ENCODE results near the gene ASTN2.
"Not testable (repeated sequence)": the region's sequence is repeated elsewhere in the genome, so short reads cannot be mapped to it uniquely, and the experiment has no call there.

The ASTN2 gene

GRCh38 chr9:117072216-117072615, 342.6 kb downstream of the ASTN2 start:
- DNase-seq: no peak

GRCh38 chr9:117071673-117072207, 343.1 kb downstream of the ASTN2 start:
- not testable (repeated sequence) for DNase-seq

DNA sequence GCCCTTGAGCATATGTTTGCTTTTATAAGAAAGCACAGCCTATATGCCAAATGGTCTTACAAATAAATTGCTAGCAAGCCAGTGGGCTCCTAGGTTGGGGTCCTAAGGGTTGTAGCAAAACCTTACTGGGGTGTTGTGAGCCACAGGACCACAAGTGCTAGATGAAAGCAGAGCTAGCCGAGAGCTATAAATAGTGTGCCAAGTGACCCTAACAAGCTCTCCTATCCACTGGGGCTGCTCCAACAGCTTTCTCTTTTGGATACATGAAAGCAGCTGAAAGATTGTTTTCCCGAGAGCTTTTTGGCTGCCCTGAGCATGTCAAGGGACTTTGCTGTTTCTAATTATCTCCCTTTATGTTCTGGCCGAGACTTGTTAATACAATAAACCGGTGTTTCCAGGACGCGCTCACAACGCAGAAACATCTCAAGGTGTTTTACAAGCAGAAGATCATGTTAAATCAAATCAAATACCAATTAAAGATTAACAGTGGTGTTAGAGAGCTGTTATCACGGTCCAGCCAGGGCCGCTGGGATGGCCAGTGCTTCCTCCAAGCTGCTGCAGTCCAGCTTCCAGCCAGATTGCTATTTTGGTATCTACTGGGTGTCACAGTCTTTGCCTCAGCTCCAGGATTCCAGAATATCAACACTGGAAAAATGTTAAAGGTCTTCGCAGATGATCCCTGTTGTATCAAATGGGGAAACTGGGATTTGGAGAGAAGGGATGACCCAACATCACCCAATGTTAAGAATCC, 351.0 kb downstream of the ASTN2 start:
- DNase-seq: no peak

DNA sequence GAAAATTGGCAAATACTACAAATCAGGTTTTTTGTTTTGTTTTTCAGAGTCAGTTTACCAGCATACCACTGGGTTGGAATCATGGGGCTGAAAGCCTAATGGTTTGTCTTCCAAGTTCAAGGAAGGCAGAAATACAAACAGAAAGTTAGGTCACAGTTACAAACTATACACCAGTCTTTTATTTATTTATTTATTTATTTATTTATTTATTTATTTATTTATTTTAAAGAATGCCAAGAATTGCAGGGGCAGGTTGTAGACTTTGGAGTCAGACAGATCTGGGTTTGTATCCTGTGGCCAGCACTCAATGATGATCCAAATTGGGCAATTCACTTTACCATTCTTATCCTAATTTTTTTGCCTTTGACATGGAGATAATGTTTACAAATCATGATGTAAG, 353.9 kb downstream of the ASTN2 start:
- no peak for DNase-seq

DNA sequence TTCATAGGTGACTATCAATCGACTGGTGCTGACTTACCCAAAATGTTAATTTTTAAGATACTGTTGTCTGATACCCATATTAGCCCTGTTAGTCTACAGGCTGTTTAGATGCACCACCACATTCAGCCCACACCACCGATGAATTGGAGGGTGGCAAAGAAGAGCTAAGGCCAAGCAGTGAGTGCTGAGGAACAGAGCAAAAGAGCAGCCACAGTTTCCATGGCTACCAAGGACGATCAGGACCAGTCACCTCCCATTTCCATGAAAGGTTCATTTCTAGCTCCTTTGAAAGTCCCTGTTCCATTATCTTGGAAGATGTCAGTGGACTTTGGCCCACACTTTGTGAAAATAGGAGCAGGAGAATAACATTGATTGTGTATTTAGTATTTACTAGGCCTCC, 364.9 kb downstream of the ASTN2 start:
- DNase-seq: no peak

DNA sequence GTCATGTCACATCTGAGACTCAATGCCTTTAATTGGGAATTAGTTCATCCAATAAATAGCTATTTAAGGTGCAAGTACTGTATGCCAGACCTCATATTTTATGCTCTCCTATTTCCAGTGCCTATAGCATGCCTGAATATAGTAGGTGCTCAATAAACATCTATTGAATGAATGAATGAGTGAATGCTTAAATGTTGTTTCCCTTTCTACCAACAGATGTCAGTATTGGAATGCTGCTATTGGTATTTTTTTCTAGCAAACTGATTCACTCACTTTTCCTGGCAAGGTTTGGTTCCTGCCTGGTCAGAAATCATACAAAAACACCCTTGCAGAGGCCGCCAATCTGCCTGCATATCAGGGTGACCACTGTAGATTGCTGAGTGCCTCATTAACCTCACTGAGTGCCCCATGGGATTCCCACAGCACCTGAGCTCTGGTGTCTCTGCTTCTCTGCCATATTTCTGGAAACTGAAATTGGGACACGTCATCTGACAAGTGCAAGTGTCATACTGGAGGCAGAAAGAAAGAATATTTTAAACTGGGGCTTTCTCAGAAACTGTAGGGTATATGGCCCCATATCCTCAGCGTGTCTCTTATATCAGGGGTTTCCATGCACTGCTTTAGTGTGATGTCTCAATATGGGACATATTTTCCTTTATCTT, 368.1 kb downstream of the ASTN2 start:
- no peak for DNase-seq

DNA sequence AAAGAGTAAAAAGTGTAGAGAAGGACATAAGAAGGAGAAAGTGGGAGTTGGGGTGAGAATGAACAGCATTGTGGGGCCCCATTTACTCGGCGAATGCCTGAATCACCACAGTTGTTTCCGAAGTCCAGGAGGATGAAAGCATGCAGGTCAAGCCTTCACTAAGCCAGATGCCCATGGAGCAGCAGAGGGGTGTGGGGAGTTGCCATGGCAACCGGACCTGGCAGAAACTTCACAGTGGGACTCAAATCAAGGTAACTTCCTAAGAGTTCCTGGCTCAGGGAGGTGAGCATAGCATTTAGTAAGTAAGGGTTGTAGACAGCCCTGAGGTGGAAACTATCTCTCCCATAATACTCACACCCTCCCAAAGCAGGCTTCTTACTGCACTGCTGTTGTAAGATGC, 370.6 kb downstream of the ASTN2 start:
- DNase-seq: no peak

GRCh38 chr9:117043159-117043558, 371.7 kb downstream of the ASTN2 start:
- DNase-seq: no peak

DNA sequence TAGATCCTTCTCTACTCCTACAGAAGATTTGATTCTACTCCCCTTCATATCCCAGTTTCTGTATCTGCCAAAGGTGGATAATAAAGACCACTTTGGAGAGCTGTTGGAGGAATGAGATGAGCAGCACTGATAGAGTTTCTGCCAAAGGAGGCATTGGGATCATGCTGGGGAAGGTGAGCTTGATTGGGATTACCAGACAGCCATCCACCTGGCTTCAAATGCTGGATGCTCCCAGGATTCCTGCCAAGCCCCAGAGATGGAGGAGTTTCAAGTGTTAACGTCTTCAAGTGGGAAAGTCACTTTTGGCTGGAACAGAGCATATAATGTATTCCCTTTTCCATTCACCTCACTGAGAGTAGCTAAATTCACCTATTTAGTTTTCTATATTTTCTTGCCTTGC, 379.3 kb downstream of the ASTN2 start:
- no peak for DNase-seq

DNA sequence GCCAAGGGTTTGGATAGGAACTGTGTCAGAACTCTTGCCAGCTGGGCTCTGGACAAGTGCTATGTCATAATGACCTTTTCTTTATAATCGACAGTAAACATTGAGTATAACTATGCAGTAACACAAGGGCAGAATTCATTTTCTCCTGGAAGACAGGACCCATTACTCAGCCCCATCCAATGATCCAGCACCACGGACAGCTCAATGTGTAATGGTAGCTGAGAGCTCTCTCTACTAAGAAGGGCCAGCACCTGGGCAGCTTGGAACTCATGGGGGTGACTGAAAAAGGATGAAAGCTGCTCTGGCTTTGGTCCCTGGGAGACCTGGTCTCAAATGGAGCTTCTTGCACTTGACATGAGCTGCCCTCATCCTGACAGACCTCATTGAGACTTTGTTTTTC, 380.0 kb downstream of the ASTN2 start:
- DNase-seq: no peak

DNA sequence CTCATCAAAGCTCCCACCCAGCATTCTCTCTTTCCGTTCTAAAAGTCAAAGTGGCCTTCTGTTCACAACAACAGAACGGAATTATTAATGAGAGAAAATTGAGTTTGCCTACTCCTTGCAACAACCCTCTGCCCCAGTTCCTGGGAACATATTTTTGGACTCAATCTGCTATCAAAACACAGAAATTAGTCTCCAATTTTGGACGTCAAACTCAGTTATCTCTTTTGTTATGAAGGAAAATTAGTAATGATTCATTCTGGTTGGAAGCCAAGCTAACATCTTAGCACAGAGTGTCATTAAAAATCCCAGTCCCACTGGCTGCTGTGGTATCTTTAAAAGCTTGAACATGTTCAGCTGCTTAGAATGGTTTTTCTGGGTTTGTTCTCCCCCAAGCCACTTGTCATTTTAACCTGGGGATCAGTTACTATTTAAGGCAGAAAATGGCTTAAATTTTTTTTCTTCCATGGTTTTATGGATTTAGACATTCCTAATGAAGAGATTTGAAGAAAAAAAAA, 384.5 kb downstream of the ASTN2 start:
- no peak for DNase-seq

- no peak for DNase-seq
Observed at GRCh38 chr9:117029341-117029740, 385.5 kb downstream of the ASTN2 start.

DNA sequence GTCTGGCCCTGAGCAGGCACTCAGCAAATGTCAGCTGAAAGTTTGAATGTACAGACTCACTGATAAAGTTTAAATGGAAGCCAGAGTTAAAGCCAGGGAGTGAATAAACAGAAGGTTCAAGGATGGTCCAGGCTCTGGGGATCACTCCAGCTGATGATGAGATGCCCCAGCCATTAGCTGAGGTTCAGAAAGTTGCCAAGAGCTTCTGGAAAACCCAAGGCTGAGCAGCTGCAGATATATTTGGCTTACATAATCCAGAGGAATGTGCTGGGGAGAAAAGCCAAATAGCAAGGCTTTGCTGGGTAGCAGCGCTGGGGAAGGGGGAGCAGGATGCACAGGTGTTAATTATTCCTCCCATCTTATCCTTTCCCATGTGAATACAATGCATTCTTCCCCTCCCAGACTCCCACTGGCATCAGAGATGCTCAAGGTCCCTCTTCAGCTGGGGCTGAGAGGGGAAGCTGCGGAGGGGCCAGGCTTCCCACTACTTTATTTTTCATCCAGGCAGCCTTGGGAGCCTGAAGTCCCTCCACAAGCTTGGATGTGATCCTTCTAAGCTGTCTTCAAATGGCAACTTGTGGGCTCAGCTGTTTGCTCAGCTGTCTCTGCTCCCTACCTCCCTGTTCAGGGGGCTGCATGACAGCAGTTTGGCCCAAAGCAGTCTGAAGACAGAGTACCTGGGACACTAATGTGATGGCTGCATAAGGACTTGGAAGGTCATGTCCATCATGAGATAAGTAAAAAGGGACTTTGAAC, 386.6 kb downstream of the ASTN2 start:
- DNase-seq: no peak

- DNase-seq: no peak
Observed at GRCh38 chr9:117021906-117022305, 393.0 kb downstream of the ASTN2 start.

- no peak for DNase-seq
Observed at GRCh38 chr9:117018966-117019617, 395.8 kb downstream of the ASTN2 start.

- no peak for DNase-seq
Observed at GRCh38 chr9:117017414-117017985, 397.4 kb downstream of the ASTN2 start.

DNA sequence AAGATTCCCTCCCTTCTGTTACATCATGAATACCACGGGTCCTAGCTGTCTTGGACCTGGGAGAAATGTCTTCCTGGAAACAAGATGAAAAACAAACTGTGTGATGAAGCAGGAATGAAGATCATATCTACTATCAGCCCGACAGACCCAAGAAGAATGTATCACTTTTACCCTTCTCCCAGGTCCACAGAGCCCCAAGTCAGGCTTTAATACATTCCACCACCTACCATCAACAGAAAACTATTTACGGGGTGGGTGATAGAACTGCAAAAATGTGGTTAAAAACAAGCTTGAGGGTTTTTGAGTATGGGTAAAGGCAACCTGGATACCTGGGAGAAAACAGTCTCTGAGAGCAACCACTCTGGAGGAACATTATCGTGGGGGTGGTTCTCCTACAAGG, 400.8 kb downstream of the ASTN2 start:
- DNase-seq: no peak

- no peak for DNase-seq
Observed at GRCh38 chr9:117013440-117013995, 401.3 kb downstream of the ASTN2 start.

DNA sequence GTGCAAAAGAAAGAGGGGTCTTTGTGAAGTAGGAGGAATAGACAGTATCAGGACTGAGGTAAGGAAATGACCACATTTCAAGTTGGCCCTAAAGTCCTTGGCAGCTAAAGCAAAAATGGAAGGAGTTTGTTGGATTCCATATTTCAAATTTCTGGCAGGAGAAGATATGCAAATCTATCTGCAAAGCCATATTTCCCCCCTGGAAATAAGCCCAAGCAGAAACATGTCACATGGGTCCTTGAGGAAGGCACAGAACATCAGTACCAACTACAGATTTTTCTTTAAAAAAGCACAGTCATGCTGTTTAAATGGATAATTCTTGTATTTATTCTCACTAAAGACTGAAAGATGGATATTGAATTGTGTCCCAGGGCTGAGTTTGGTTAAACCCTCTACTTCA, 404.8 kb downstream of the ASTN2 start:
- no peak for DNase-seq

DNA sequence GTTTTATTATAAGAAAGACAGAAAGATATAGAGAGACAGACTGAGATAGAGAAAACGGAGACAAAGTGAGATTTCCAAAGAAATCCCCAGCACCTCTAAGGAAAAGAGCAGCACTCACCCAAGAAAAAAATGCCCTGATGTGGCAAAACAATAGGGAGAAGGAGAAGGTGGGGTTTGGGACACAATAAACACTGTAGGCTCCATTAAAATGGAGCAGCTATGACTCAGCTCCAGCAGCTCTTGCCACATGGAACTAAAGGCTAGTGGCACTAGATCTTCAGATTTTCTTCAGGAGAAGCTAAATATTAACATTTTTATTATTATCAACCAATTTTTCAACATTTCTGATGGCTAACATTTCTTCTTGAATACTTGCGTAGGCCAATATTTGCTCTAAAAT, 406.0 kb downstream of the ASTN2 start:
- no peak for DNase-seq

DNA sequence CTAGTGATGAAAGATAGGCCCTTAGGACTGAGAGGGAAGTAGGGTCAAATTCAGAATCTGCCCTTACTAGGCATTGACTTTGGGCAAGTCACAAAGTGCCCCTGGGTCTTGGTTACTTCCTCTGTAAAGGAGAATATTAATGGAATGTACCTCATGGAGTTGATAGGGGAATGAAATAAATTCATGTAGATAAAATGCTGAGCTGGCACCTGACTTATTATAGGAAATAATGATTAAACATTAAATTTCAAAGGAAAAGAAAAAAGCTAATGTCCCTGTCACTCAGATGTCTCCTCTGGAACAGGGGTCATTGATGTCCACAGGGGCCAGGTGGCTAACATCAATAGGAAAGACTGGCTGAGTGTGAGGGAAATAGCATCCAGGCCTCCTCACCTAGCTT, 406.4 kb downstream of the ASTN2 start:
- no peak for DNase-seq

DNA sequence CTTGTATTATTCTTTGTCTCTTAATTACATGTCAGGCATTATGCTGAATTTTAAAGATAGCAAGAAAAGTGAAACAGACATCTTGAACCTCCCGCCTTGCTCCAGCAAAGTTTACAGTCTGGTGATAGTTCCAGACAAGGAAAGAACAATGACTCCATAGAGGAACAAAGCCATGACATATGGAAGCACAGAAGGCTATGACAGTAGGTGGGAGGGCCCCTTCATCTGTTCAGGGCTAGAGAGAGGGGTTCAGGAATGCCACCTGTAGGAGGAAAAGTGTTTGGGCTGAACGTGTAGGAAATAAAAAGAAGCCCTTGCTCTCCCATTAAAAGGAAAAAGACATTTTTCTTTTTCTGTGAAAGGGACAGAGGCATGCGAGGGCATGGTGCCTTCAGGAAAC, 412.2 kb downstream of the ASTN2 start:
- no peak for DNase-seq
